Thyroid gland (tissue), 4 donors: ENCODE measurements around the gene UCN2.

Experiments used
- POLR2A ChIP-seq, 2 donors: fragments of 450-650 bp; IDR thresholded peaks; one replicate each; pipeline ENCODE4 v1.6.1; 2017; ENCODE audit warnings: antibody characterized with exemption in 2 of 2, mild to moderate bottlenecking in 2 of 2, moderate library complexity in 1 of 2
- TF ChIP-seq, protein P1 (sequence below), 6 experiments: fragments of 200-600 bp in 3 of 6; fragments of 450-650 bp in 3 of 6; sonication (generic) in 3 of 6; IDR thresholded peaks; one replicate each; pipeline ENCODE4 v1.5.1; 2016 to 2019; ENCODE audit warnings: antibody characterized with exemption in 6 of 6, mild to moderate bottlenecking in 2 of 6, inconsistent platforms in 1 of 6, moderate library complexity in 1 of 6

GRCh38 chr3:48568476-48568875 is 4.9 kb upstream of the UCN2 start:
- TF ChIP-seq, protein P1, sequence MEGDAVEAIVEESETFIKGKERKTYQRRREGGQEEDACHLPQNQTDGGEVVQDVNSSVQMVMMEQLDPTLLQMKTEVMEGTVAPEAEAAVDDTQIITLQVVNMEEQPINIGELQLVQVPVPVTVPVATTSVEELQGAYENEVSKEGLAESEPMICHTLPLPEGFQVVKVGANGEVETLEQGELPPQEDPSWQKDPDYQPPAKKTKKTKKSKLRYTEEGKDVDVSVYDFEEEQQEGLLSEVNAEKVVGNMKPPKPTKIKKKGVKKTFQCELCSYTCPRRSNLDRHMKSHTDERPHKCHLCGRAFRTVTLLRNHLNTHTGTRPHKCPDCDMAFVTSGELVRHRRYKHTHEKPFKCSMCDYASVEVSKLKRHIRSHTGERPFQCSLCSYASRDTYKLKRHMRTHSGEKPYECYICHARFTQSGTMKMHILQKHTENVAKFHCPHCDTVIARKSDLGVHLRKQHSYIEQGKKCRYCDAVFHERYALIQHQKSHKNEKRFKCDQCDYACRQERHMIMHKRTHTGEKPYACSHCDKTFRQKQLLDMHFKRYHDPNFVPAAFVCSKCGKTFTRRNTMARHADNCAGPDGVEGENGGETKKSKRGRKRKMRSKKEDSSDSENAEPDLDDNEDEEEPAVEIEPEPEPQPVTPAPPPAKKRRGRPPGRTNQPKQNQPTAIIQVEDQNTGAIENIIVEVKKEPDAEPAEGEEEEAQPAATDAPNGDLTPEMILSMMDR (IDR thresholded peaks at IDR 0.05): no peak
- TF ChIP-seq POLR2A (IDR thresholded peaks at IDR 0.05): no peak
